Keratinocyte (primary cell): ENCODE results near the gene SLC27A5.

ENCODE experiments used
- EZH2 ChIP-seq: IDR thresholded peaks from one replicate; pipeline ENCODE4 v1.6.1; 2012; ENCODE audit warnings: inconsistent platforms, mild to moderate bottlenecking, low read length, moderate library complexity
- TF ChIP-seq, protein P1 (sequence below), 3 experiments: IDR thresholded peaks in 1 of 3; conservative IDR thresholded peaks in 1 of 3; optimal IDR thresholded peaks in 1 of 3; 2 replicates in 2 of 3; 3 replicates in 1 of 3; pipeline versions ENCODE3 to v1.5.1; 2011; ENCODE audit warnings: low read length in 3 of 3, mild to moderate bottlenecking in 3 of 3, moderate library complexity in 2 of 3, control low read depth in 1 of 3, inconsistent platforms in 1 of 3; ENCODE audit not compliant: insufficient read depth in 2 of 3; ENCODE audit errors: extremely low read depth in 1 of 3

DNA sequence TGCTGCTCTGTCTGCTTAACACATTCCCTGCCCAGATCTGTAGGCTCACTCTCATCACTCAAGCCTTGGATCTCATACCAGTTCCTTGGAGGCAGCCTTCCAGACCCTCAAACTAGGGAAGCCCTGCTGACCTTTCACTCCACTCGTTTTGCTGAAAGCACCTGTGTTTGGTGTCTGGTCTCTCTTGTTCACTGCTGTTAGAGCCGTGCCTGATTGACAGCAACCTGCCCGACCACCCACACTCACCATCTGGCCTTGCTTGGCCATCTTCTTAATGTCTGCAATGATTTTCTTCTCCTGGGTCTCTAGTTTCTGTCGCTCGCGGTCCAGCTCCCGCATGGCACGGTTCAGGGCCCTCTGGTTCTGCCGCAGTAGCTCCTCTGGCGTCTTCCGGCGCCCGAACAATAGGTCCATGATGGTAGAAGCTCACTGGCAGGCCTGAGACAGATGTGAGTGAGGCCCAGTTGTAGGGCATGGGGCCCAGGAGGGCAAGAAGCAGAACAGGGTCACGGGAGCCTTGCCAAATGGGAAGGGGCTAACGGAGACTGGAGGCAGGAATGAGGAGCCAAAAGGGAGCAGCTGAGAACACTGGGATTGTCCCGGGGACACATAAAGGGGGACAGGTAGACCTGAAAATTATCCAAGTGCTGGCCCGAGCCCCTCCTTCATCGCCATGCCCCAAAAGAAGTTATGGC, 42.2 kb upstream of the SLC27A5 start:
- TF ChIP-seq, protein P1, sequence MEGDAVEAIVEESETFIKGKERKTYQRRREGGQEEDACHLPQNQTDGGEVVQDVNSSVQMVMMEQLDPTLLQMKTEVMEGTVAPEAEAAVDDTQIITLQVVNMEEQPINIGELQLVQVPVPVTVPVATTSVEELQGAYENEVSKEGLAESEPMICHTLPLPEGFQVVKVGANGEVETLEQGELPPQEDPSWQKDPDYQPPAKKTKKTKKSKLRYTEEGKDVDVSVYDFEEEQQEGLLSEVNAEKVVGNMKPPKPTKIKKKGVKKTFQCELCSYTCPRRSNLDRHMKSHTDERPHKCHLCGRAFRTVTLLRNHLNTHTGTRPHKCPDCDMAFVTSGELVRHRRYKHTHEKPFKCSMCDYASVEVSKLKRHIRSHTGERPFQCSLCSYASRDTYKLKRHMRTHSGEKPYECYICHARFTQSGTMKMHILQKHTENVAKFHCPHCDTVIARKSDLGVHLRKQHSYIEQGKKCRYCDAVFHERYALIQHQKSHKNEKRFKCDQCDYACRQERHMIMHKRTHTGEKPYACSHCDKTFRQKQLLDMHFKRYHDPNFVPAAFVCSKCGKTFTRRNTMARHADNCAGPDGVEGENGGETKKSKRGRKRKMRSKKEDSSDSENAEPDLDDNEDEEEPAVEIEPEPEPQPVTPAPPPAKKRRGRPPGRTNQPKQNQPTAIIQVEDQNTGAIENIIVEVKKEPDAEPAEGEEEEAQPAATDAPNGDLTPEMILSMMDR (optimal IDR thresholded peaks at IDR 0.05 in 1 of 3, IDR thresholded peaks at IDR 0.05 in 1 of 3, conservative IDR thresholded peaks at IDR 0.05 in 1 of 3; ENCODE audit: extremely low read depth in 1 of 3, insufficient read depth in 2 of 3, low read length in 3 of 3) = no peak
- no peak for TF ChIP-seq EZH2
